ENCODE data around the gene TMUB1. TPM values are rescaled to one million over a fixed set of nuclear protein-coding genes. Genes with fewer than 3 reads are reported as not detected.

TMUB1 gene
- polyA plus RNA-seq, 2 of the 4 experiments (the other 2 are of a cell fraction) = 14.0 to 37.7 TPM

DNA sequence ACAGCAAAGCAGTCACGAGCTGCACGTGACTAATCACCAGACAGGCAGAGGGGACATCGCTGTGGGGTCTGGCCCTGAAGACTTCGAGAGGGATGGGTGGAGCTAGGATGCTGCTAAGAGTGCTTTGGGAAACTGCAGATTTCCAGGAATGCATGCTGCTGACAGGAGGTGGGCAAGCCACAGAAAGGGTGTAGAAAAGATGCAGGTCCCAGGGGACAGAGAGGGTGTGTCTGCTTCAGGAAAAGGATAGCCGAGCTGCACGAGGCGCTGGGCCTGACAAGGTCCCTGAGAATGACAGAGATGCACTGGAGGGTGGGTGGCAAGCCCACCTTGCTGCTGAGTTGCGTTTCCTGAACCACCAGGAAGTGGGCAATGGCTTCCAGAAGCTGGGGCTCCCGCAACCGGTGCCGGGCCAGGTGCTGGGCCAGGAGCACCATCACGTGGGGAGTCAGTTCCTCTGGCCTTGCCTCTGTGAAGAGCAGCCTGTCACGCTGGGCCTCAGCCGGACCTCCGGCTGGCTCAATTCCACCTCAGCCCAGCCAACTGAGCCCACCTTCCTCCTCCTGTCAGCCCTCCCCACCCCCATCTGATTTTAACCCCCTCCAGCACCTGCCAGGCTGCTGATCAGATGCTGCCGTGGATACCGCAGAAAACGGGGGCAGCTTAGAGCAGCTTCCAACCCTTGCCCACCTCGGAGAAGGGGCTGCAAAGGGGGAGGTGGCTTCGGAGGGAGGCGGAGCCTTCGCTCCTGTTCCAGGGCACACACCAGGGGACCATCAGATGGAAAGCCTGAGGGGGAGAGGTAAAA lies 4.9 kb downstream of the TMUB1 start:
- ATAC-seq (no peak), DNase-seq (ENCODE audit: low read depth in 1 of 2, low spot score in 1 of 2) (no peak), FAIRE-seq (no peak)
- Histone ChIP-seq H3K27ac (no peak overlapping the region; a peak in 1 of 6 replicates), H3K9me3 (no peaks in the 10 kb centered on the region), H3K4me3 (no peak overlapping the region), H3K4me2 (peak overlapping the region; percentile 95; the same call in 1 of the 3 replicates), H3K4me1 (peaks cover 50% of the 10 kb centered on the region)
- ChIA-PET CTCF (interaction anchor here (0.7 to 27.1 kb wide), 5 partner anchors 9 to 50 kb away, joined by 4 to 412 read pairs (median 21); partner anchors contain the start of gene ABCB8), POLR2A (interaction anchor here (3.7 kb wide), 1 partner anchor 16 kb away, joined by 20 read pairs; no protein-coding TSS in a partner anchor)
- 78% methylated on average over 22 of the region's 22 CpGs for WGBS (ENCODE audit: missing lambda C conversion rate)
- TF ChIP-seq KDM5A (IDR thresholded peaks at IDR 0.05) (no peak), NPAS2 (CRISPR knock-in tag; IDR thresholded peaks at IDR 0.05; ENCODE audit: borderline replicate concordance) (no peak), CHD2 (IDR thresholded peaks at IDR 0.05; ENCODE audit: low read length, partially characterized antibody) (no peak), MAZ (IDR thresholded peaks at IDR 0.05; ENCODE audit: borderline replicate concordance, low read depth, low read length) (no peak), POLR2A (IDR thresholded peaks at IDR 0.05; ENCODE audit: low read length) (no peak), RARB (CRISPR knock-in tag; IDR thresholded peaks at IDR 0.05) (no peak), JUNB (IDR thresholded peaks at IDR 0.05) (no peak), FOXS1 (CRISPR knock-in tag; IDR thresholded peaks at IDR 0.05) (no peak), POLR2AphosphoS2 (conservative IDR thresholded peaks at IDR 0.05; ENCODE audit: low read length) (no peak), SMC3 (IDR thresholded peaks at IDR 0.05) (no peak), ZSCAN20 (CRISPR knock-in tag; IDR thresholded peaks at IDR 0.05) (no peak)
- TF ChIP-seq, protein P1, sequence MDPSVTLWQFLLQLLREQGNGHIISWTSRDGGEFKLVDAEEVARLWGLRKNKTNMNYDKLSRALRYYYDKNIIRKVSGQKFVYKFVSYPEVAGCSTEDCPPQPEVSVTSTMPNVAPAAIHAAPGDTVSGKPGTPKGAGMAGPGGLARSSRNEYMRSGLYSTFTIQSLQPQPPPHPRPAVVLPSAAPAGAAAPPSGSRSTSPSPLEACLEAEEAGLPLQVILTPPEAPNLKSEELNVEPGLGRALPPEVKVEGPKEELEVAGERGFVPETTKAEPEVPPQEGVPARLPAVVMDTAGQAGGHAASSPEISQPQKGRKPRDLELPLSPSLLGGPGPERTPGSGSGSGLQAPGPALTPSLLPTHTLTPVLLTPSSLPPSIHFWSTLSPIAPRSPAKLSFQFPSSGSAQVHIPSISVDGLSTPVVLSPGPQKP (IDR thresholded peaks at IDR 0.05; ENCODE audit: low read depth, low read length) = no peak
- TF ChIP-seq, protein P2, sequence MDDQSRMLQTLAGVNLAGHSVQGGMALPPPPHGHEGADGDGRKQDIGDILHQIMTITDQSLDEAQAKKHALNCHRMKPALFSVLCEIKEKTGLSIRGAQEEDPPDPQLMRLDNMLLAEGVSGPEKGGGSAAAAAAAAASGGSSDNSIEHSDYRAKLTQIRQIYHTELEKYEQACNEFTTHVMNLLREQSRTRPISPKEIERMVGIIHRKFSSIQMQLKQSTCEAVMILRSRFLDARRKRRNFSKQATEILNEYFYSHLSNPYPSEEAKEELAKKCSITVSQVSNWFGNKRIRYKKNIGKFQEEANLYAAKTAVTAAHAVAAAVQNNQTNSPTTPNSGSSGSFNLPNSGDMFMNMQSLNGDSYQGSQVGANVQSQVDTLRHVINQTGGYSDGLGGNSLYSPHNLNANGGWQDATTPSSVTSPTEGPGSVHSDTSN (IDR thresholded peaks at IDR 0.05) = 0 out of 2 replicates have a peak, but pooled peaks have one; percentile 5
- TF ChIP-seq, protein P3, sequence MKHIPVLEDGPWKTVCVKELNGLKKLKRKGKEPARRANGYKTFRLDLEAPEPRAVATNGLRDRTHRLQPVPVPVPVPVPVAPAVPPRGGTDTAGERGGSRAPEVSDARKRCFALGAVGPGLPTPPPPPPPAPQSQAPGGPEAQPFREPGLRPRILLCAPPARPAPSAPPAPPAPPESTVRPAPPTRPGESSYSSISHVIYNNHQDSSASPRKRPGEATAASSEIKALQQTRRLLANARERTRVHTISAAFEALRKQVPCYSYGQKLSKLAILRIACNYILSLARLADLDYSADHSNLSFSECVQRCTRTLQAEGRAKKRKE (CRISPR knock-in tag; IDR thresholded peaks at IDR 0.05; ENCODE audit: low read depth) = no peak
- TF ChIP-seq, protein P4, sequence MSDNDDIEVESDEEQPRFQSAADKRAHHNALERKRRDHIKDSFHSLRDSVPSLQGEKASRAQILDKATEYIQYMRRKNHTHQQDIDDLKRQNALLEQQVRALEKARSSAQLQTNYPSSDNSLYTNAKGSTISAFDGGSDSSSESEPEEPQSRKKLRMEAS (IDR thresholded peaks at IDR 0.05) = 0 out of 2 replicates have a peak, but pooled peaks have one; percentile 28

DNA sequence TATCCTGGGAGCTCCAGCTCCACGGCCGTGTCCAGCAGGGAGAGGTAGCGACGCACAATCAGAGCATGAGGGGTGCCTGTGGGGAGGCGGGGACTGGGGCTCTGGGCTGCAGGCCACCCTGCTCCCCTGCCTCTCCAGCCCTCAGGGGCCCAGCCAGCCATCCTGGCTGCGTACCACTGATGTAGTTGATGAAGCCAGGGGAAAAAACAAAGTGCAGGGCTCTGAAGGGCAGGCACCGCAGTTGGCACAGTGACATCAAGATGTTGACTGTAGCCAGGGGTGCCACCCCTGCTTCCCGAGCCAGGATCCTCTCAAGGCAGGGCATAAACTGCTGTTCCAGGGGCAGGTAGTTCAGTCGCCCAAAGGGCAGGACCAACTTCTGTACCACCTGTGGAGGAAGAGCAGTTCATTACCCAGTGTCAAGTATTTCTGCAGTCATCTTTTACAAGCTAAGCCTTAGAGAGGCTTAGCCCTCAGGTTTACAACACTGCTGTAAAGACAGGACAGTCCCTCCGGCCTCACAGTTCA lies 5.5 kb downstream of the TMUB1 start:
- CTCF ChIA-PET = interaction anchor here (0.8 to 27.1 kb wide), 7 partner anchors 8 to 29 kb away, joined by 3 to 412 read pairs (median 5); partner anchors contain the start of gene AGAP3

More for the DNA sequence above, 5.5 kb downstream of the TMUB1 start:
- DNase-seq (ENCODE audit: low read depth in 1 of 2, low spot score in 1 of 2) = no peak
- WGBS (ENCODE audit: missing lambda C conversion rate) = 68% methylated on average over 10 of the region's 10 CpGs
- peaks cover 50% of the 10 kb centered on the region for H3K4me1 ChIP-seq
- no peak overlapping the region for H3K4me3 ChIP-seq
- FAIRE-seq = no peak
- H3K9me3 ChIP-seq = no peaks in the 10 kb centered on the region
- H3K4me2 ChIP-seq = no peak overlapping the region
- no peak overlapping the region for H3K27ac ChIP-seq
- POLR2A ChIA-PET = interaction anchor here (3.7 kb wide), 1 partner anchor 15 kb away, joined by 20 read pairs; no protein-coding TSS in a partner anchor
- no peak for ATAC-seq
- TF ChIP-seq POLR2A (IDR thresholded peaks at IDR 0.05; ENCODE audit: low read length) (0 out of 2 replicates have a peak, but pooled peaks have one; percentile 15), GATA3 (IDR thresholded peaks at IDR 0.05; ENCODE audit: borderline replicate concordance) (0 out of 2 replicates have a peak, but pooled peaks have one; percentile 9), MAZ (IDR thresholded peaks at IDR 0.05; ENCODE audit: borderline replicate concordance, low read depth, low read length) (no peak)
